ENCODE measurements around the gene TPTE2.
"Not testable (repeated sequence)": the region's sequence is repeated elsewhere in the genome, so short reads cannot be mapped to it uniquely, and the experiment has no call there.

Gene TPTE2

GRCh38 chr13:19567820-19568534 lies 6.6 kb upstream of the TPTE2 start:
- DNase-seq (ENCODE audit: low spot score): no peak

DNA sequence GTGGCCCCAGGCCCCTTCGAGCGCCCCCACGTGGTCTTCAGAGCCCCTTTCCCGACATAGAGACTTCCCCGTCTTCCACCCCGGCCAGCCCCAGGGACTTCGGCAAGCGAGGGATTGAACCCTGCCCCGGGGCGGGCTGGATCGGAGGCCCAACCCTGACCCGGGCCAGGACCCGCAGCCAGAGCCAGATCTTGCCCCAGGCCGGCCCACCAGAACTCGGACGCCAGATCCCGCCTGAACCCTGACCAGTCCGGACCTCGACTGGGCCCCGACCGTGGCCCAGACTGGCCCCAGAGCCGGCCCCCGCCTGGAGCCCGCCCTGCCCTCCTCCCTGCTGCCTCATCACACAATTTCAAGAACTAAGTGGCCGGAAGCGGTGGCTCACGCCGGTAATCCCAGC lies 253 bp upstream of the TPTE2 start:
- no peak for DNase-seq (ENCODE audit: low spot score)

GRCh38 chr13:19560672-19561071 lies 660 bp downstream of the TPTE2 start:
- not testable (repeated sequence) for DNase-seq (ENCODE audit: low spot score)

GRCh38 chr13:19559739-19560138 lies 1.6 kb downstream of the TPTE2 start:
- DNase-seq (ENCODE audit: low spot score): not testable (repeated sequence)

GRCh38 chr13:19557287-19557686 lies 4.0 kb downstream of the TPTE2 start:
- not testable (repeated sequence) for DNase-seq (ENCODE audit: low spot score)

DNA sequence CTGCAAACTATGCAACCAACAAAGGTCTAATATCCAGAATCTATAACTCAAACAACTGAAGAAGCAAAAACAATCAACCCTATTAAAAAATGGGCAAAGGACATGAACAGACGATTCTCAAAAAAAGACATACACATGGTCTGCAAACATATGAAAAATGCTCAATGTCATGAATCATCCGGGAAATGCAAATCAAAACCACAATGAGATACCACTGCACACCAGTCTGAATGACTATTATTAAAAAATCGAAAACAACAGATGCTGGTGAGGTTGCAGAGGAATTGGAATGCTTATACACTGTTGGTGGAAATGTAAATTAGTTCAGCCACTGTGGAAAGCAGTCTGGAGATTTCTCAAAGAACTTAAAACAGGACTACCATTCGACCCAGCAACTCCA lies 12.1 kb downstream of the TPTE2 start:
- DNase-seq (ENCODE audit: low spot score): not testable (repeated sequence)

DNA sequence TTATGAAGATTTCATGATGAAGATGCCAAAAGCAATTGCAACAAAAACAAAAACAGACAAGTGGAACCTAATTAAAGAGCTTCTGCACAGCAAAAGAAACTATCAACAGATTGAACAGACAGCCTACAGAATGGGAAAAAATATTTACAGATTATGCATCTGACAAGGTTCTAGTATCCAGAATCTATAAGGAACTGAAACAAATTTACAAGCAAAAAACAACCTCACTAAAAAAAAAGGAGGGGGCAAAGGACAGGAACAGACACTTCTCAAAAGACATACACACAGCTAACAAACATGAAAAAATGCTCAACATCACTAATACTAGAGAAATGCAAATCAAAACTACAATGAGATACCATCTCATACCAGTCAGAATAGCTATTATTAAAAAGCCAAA lies 35.7 kb downstream of the TPTE2 start:
- not testable (repeated sequence) for DNase-seq (ENCODE audit: low spot score)

GRCh38 chr13:19519049-19519448 lies 42.3 kb downstream of the TPTE2 start:
- no peak for DNase-seq (ENCODE audit: low spot score)

DNA sequence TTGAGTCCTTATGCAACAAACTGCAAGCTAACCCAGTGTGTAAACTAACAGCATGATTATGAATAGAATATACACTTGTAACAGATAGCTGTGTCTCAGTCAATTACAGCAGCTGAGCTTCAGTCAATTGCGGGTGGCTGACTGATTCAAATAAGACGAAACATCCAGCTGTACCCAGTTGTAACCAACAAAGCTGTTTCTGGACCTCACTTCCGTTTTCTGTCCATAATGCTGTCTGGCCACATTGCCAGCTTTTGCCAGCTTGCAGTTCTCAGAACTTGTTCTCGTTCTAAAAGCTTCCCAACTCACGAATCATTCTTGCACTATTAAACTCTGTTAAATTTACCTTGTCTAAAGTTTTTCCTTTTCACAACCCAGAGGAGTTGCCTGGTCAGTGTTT lies 53.7 kb downstream of the TPTE2 start:
- not testable (repeated sequence) for DNase-seq (ENCODE audit: low spot score)

DNA sequence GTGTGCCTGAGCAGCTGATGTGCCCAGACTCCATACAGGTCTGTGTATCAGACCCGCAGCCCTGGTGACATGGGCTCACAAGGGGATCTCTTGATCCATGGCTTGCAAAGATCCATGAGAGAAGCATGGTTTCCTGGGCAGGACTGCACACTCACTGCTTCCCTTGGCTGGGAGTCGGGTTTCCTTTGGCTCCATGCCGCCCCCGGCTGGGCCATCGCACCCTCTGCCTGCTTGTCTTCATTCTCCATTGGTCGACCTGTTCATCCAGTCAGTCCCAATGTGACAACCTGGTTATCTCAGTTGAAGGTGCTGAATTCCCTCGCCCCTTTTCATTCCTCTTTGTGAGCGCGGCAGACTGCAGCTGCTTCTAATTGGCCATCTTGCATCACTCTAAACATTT lies 101.2 kb downstream of the TPTE2 start:
- DNase-seq (ENCODE audit: low spot score): not testable (repeated sequence)

GRCh38 chr13:19439056-19439686 lies 122.2 kb downstream of the TPTE2 start:
- not testable (repeated sequence) for DNase-seq (ENCODE audit: low spot score)

- DNase-seq (ENCODE audit: low spot score): not testable (repeated sequence)
Measured at GRCh38 chr13:19437780-19438179, 123.6 kb downstream of the TPTE2 start.

DNA sequence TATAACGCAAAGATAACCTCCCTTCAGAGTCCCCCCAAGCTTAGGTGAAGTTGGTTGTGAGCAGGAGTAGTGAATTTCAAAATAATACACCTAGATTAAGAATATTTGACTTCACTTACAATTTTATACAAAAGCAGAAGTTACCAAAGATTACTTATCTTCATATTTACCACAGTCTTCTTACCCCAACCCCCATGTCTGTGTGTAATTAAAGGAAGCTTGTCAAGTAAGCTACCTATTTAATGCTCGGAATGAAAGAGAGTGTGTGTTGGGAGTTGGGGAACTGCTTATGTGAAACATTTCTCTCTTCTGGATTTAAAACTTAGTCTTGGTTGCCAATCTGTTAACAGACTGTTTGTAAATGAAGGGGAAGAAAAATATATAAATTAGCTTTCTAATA lies 139.1 kb downstream of the TPTE2 start:
- not testable (repeated sequence) for DNase-seq (ENCODE audit: low spot score)

DNA sequence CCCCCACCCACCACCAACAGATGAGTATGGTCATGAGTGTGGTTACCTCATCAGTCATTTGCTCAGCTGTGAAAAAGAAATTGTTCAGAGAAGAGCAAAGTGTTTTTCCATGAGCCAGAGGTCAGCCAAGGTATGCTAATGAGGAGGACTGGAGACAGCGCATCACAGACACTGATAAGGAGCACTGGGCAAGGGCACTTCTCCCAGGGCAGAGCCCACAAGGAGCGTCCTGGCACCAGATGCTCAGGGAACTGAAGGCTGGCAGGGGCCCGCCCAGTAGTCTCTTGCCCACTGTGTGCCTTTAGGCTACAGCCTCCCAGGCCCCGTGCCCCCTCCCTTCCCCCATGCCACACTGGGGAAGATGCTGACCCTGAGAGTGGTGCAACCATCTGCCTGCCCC lies 148.8 kb downstream of the TPTE2 start:
- DNase-seq (ENCODE audit: low spot score): not testable (repeated sequence)

DNA sequence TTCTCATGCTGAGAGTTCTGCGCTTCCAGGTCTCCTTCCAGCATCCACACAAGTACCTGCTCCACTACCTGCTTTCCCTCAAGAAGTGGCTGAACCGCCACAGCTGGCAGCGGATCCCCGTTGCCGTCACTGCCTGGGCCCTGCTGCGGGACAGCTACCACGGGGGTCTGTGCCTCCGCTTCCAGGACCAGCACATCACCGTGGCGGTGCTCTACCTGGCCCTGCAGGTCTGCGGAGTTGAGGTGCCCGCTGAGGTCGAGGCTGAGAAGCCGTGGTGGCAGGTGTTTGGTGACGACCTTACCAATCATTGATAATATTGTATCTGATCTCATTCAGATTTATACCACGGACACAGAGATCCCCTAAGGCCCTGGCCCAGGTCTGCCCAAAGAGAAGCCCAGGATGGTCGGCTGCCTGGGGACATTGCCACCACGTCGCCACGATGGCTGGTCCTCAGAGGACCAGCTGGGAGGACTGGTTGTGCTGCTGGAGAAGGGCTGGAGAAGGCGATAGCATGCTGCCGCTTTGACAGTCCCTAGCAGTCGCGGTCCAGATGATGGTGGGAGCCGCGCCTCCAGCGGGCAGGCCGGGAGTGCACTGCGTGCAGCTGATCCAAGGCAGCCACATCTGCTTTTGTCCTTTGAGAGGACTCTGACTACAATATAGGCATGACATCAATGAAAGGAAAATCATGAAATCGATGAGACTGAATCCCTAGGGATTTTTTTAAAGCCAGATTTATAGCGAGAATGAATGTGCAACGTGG lies 178.4 kb downstream of the TPTE2 start:
- DNase-seq (ENCODE audit: low spot score): not testable (repeated sequence)

DNA sequence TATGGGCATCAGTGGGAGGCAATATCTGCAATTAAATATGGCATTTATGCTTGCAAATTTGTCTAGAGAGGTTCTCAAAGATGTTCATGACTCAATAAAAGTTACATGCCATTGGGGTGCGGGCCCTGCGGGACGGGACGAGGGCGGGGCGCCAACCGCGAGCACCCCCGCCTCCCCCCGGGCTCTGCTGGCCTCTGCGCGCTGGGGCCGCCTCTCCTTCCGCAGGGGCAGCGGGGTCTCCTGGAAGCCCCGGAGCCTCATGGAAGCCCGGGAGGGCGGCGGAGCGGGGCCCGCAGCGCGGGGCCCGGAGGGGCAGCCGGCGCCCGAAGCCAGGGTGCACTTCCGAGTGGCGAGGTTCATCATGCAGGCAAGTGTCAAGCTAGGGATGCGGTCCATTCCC lies 179.2 kb downstream of the TPTE2 start:
- DNase-seq (ENCODE audit: low spot score): no peak
